Measurements from ENCODE around the gene ADK. TPM values are rescaled to one million over a fixed set of nuclear protein-coding genes. Genes with fewer than 3 reads are reported as not detected.
"Not testable (repeated sequence)": the region's sequence is repeated elsewhere in the genome, so short reads cannot be mapped to it uniquely, and the experiment has no call there.

The ADK gene
- total RNA-seq, 1 donor from 2014 or later, result 53.7 TPM

DNA sequence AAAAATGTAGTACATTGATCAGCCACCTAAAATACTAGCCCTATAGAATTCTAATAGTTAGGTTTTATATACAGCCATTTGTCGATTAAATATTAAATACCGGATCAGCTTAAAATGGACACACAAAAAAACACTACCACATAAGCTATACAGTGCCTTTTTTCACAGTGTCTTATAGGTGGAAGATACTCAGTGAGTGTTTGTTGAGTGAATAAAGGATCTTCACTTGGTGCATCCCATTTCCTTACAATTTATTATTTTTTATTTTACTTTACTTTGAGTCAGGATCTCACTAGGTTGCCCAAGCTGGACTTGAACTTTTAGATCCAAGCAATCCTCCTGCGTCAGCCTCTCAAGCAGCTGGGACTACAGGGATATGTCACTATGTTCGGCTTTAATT lies 340.0 kb downstream of the ADK start:
- no peak for FAIRE-seq
- TF ChIP-seq, protein P1, sequence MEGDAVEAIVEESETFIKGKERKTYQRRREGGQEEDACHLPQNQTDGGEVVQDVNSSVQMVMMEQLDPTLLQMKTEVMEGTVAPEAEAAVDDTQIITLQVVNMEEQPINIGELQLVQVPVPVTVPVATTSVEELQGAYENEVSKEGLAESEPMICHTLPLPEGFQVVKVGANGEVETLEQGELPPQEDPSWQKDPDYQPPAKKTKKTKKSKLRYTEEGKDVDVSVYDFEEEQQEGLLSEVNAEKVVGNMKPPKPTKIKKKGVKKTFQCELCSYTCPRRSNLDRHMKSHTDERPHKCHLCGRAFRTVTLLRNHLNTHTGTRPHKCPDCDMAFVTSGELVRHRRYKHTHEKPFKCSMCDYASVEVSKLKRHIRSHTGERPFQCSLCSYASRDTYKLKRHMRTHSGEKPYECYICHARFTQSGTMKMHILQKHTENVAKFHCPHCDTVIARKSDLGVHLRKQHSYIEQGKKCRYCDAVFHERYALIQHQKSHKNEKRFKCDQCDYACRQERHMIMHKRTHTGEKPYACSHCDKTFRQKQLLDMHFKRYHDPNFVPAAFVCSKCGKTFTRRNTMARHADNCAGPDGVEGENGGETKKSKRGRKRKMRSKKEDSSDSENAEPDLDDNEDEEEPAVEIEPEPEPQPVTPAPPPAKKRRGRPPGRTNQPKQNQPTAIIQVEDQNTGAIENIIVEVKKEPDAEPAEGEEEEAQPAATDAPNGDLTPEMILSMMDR (IDR thresholded peaks at IDR 0.05; ENCODE audit: insufficient read depth, low read length, severe bottlenecking), result no peak

DNA sequence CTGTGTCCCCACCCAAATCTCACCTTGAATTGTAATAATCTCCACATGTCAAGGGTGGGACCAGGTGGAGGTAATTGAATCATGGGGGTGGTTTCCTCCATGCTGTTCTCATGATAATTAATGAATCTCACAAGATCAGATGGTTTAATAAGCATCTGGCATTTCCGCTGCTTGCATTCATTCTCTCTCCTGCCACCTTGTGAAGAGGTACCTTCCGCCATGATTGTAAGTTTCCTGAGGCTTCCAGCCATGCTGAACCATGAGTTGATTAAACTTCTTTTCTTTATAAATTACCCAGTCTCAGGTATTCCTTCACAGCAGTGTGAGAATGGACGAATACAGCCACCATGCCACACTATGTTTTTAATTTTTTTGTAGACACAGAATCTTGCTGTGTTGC lies 345.3 kb downstream of the ADK start:
- not testable (repeated sequence) for H3K4me3 ChIP-seq (ENCODE audit: low read depth, low read length); H3K27me3 ChIP-seq (ENCODE audit: control insufficient read depth, insufficient read depth, low read length); FAIRE-seq; H3K36me3 ChIP-seq (ENCODE audit: control insufficient read depth, insufficient read depth, low read length); DNase-seq (ENCODE audit: low read depth)

More for the DNA sequence above, 340.0 kb downstream of the ADK start:
- no peak for DNase-seq (ENCODE audit: low read depth)
- Histone ChIP-seq H3K27me3 (ENCODE audit: control insufficient read depth, insufficient read depth, low read length) (no peaks in the 10 kb centered on the region), H3K4me3 (ENCODE audit: low read depth, low read length) (no peak overlapping the region), H3K36me3 (ENCODE audit: control insufficient read depth, insufficient read depth, low read length) (no peaks in the 10 kb centered on the region)

DNA sequence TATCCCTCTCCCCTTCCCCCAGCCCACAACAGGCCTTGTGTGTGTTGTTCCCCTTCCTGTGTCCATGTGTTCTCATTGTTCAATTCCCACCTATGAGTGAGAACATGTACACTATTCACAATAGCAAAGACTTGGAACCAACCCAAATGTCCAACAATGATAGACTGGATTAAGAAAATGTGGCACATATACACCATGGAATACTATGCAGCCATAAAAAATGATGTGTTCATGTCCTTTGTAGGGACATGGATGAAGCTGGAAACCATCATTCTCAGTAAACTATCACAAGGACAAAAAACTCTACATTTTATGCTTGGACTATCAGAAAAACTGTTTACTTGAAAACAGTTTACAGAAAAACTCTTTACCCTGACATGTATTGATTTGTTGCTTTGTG lies 347.6 kb downstream of the ADK start:
- H3K4me3 ChIP-seq (ENCODE audit: low read depth, low read length); DNase-seq (ENCODE audit: low read depth); H3K36me3 ChIP-seq (ENCODE audit: control insufficient read depth, insufficient read depth, low read length); H3K27me3 ChIP-seq (ENCODE audit: control insufficient read depth, insufficient read depth, low read length); FAIRE-seq: not testable (repeated sequence)

DNA sequence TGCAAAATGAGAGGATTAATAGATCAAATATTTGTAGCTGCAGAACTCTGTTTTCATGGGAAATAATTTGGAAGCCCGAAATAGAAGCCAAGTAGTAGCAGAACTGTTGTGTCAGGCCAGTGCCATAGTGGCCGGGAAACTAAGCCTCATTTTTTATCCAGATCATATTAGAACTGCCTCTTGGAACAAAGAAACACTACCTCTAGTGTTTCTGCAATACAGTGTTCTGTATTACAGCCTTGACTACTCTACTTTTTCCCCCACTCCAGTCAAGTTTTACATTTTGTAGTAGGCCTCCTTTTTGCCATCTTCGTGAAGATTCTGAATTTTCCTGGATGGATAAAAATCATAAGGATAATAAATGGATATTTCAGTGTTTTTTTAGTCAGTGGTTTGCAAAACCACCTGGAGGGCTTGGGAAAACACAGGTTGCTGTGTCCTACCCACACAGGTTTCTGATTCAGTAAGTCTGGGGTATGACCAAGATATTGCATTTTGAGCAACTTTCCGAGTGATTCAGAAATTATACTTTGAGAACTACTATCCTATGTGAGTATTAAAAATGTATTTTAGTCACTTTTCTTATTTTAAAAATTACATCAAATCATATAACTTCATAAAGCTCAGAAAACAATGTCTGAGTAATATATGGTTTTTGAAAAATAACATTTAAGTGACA lies 349.1 kb downstream of the ADK start:
- FAIRE-seq, result no peak
- no peak overlapping the region for H3K4me3 ChIP-seq (ENCODE audit: low read depth, low read length)
- TF ChIP-seq, protein P1 (IDR thresholded peaks at IDR 0.05; ENCODE audit: insufficient read depth, low read length, severe bottlenecking), result no peak
- H3K36me3 ChIP-seq (ENCODE audit: control insufficient read depth, insufficient read depth, low read length), result no peaks in the 10 kb centered on the region
- no peak for DNase-seq (ENCODE audit: low read depth)
- H3K27me3 ChIP-seq (ENCODE audit: control insufficient read depth, insufficient read depth, low read length), result no peaks in the 10 kb centered on the region

DNA sequence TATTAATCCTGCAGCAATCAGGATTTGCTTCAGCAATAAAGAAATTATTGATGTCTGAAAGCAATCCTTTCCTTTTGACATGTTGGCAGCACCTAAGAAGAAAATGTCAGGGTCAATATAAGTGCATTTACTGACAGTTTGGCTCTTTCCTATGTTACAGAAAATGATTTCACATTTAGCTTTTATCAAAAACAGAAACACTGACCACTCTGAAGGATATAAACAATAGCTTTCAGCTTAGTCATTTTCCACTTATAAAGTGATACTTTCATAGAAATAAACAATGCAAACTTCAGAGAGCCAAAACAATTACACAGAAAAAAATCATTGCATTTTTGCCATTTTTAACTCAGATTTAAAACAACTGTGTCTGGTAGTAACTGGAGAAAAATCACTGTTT lies 349.8 kb downstream of the ADK start:
- FAIRE-seq (no peak), DNase-seq (ENCODE audit: low read depth) (no peak)
- TF ChIP-seq, protein P1 (IDR thresholded peaks at IDR 0.05; ENCODE audit: insufficient read depth, low read length, severe bottlenecking), result no peak
- Histone ChIP-seq H3K4me3 (ENCODE audit: low read depth, low read length) (no peak overlapping the region), H3K27me3 (ENCODE audit: control insufficient read depth, insufficient read depth, low read length) (no peaks in the 10 kb centered on the region), H3K36me3 (ENCODE audit: control insufficient read depth, insufficient read depth, low read length) (no peaks in the 10 kb centered on the region)

DNA sequence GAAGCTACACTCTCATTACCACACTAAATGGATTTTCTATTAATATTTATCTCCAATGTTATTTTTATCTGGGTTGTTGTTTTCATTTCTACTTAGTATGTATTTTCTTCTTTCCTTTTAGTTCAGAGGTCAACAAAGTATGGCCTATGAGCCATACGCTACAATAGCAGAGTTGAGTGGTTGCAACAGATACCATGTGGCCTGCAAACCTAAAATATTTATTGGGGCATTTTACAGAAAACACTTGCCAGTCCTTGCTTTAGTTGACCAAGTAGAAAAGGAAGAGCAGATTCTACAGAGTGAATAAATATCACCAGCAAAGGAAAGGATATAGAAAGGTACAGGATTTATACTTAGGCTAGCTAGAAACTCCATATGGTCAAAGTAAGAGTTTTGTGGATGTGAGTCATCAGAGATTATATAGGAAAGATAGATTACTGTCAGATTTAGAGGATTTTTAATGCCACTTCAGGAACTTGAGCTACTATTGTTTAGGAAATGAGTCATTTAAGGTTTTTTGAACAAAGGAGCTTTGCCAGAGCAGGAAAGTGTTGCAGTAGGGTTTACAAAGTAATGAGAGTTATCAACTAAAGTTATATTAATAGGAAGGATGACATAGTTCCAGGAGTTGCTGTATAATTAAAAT lies 352.1 kb downstream of the ADK start:
- FAIRE-seq, result no peak
- TF ChIP-seq, protein P1 (IDR thresholded peaks at IDR 0.05; ENCODE audit: insufficient read depth, low read length, severe bottlenecking), result no peak
- DNase-seq (ENCODE audit: low read depth), result peak; percentile 80
- no peak overlapping the region for H3K4me3 ChIP-seq (ENCODE audit: low read depth, low read length)
- peaks cover 1% of the 10 kb centered on the region for H3K36me3 ChIP-seq (ENCODE audit: control insufficient read depth, insufficient read depth, low read length)
- H3K27me3 ChIP-seq (ENCODE audit: control insufficient read depth, insufficient read depth, low read length), result no peaks in the 10 kb centered on the region

DNA sequence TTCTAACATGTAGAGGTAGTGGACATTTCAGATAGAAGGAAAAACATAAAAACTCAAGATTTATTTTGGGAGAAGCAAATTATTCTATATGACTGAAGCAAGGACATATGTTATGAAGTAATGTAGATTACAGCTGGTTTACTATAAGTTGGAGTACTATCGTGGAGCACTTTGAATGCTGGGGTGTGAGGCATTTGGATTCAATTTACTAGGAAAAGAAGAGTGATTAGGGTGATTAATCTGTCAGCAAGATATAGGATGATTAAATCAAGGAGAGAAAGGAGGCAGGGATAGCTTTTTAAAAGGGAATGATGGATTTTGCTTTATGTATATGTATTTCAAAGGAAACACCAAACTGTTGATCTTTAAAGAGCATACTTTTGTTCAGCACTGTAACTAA lies 356.9 kb downstream of the ADK start:
- TF ChIP-seq, protein P1 (IDR thresholded peaks at IDR 0.05; ENCODE audit: insufficient read depth, low read length, severe bottlenecking), result no peak
- FAIRE-seq (no peak), DNase-seq (ENCODE audit: low read depth) (no peak)
- Histone ChIP-seq H3K4me3 (ENCODE audit: low read depth, low read length) (no peak overlapping the region), H3K27me3 (ENCODE audit: control insufficient read depth, insufficient read depth, low read length) (no peaks in the 10 kb centered on the region), H3K36me3 (ENCODE audit: control insufficient read depth, insufficient read depth, low read length) (peaks cover 1% of the 10 kb centered on the region)

Measured in bronchial epithelial cell (primary cell).